ENCODE results near the gene CA12. TPM values are rescaled to one million over a fixed set of nuclear protein-coding genes. Genes with fewer than 3 reads are reported as not detected.

Gene CA12
- total and polyA plus RNA-seq, 11 donors: 0.04 to 5.2 (median 0.25) TPM; not detected in 3

- Histone ChIP-seq H3K27me3 (no peaks in the 10 kb centered on the region), H3K4me1 (peaks cover 0 to 12% (median 0%) of the 10 kb centered on the region in 12 donors), H3K9me3 (no peaks in the 10 kb centered on the region), H3K36me3 (no peaks in the 10 kb centered on the region), H3K4me3 (no peak overlapping the region), H3K27ac (no peak overlapping the region)
- intact Hi-C loops (cut with DNase I): no loop called here
- WGBS, 4 donors: 92 to 97% (median 95%) methylated on average over 5 of the region's 5 CpGs
- no peak for ATAC-seq
- TF ChIP-seq POLR2A (IDR thresholded peaks at IDR 0.05) (no peak), CTCF (IDR thresholded peaks at IDR 0.05) (no peak)
- no peak for DNase-seq
Observed at GRCh38 chr15:63329567-63330350, 51.9 kb downstream of the CA12 start.

DNA sequence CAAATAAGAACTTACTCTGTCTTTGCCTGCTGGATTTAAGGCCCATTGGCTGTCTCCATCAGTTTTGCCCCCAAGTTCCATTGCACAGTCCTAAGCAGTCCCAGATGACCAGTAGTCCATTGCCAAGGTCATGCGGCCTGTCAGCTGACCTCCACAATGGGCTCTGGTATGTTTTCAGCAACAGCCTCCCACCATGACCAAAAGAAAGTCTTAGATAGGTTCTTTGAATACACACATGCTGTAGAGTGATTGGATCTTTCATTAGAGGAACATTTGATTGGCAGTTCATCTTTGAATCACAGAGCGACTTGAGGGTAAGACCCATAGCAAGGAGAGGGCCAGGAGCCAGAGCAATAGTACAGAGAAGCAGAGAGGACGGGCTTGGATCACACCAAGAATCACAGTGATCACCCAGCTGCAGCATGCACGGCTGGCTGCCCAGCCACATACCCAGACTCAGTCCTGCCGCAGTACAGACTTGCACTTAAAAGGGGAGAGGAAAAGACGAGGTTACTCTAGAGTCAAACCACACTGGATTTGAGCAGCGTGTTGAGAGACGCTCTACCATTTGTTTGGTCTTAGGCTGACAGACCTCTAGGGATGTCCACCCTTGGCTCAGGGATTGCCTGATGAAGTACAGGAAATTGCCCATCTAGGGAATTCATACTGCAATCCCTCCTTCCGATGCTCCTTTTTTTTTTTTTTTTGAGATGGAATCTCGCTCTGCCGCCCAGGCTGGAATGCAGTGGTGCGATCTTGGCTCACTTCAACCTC lies 53.8 kb downstream of the CA12 start:
- peak in 1 of 5 donors; percentile 33 for DNase-seq
- H3K36me3 ChIP-seq: no peaks in the 10 kb centered on the region
- H3K4me3 ChIP-seq: no peak overlapping the region
- H3K27ac ChIP-seq: no peak overlapping the region
- intact Hi-C loops (cut with DNase I): no loop called here
- WGBS, 4 donors: 63 to 73% (median 71%) methylated on average over 12 of the region's 12 CpGs
- TF ChIP-seq POLR2A (IDR thresholded peaks at IDR 0.05) (no peak), CTCF (IDR thresholded peaks at IDR 0.05) (no peak)
- H3K9me3 ChIP-seq: no peaks in the 10 kb centered on the region
- H3K27me3 ChIP-seq: no peaks in the 10 kb centered on the region
- H3K4me1 ChIP-seq: peaks cover 0 to 12% (median 0%) of the 10 kb centered on the region in 12 donors
- ATAC-seq: peak in 3 of 4 donors; percentile 28 to 78 (median 36)

DNA sequence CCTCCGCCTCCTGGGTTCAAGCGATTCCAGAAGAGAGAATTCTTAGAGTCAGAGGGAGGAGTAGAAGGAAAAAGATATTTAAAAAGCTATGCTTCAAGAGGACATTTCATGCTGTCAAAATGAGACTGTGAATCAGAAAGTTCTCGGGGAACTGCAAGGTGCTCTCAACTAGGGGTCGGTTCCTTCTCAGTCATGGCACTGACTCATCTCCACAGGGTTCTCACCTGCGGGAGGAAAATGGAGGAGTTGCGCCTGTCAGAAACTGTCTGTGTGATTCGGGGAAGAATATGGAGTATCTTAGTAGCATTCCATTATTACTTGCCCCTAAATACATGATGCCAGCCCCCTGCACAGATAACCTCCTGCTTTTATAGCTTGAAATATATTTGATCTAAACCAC lies 56.9 kb downstream of the CA12 start:
- Histone ChIP-seq H3K27ac (no peak overlapping the region), H3K9me3 (no peaks in the 10 kb centered on the region), H3K4me3 (no peak overlapping the region), H3K27me3 (no peaks in the 10 kb centered on the region), H3K4me1 (peaks cover 0 to 5% (median 0%) of the 10 kb centered on the region in 12 donors), H3K36me3 (no peaks in the 10 kb centered on the region)
- TF ChIP-seq POLR2A (IDR thresholded peaks at IDR 0.05) (no peak), CTCF (IDR thresholded peaks at IDR 0.05) (no peak)
- WGBS, 4 donors: 92 to 97% (median 96%) methylated on average over 7 of the region's 7 CpGs
- no peak for ATAC-seq
- intact Hi-C loops (cut with DNase I): no loop called here
- no peak for DNase-seq
